Progenitor cell of endocrine pancreas (in vitro differentiated cells): ENCODE results near the gene DLGAP4. TPM values are rescaled to one million over a fixed set of nuclear protein-coding genes. Genes with fewer than 3 reads are reported as not detected.
A peak's percentile ranks its signal among the peaks of the same experiment; 100 is the strongest.

Experiments
- DNase-seq: peaks from one replicate; pipeline ENCODE4 v3.0.0; 2021; ENCODE audit warnings: low spot score; ENCODE audit not compliant: unreplicated experiment
- H3K27ac Mint-ChIP-seq: 2 replicates; pipeline ENCODE4 v1.8.0; 2021; ENCODE audit warnings: mild to moderate bottlenecking, moderate library complexity, mixed read lengths
- H3K27me3 Mint-ChIP-seq: 2 replicates; pipeline ENCODE4 v1.8.0; 2021; ENCODE audit warnings: mixed read lengths
- H3K36me3 Mint-ChIP-seq: 2 replicates; pipeline ENCODE4 v1.8.0; 2022; ENCODE audit warnings: mixed read lengths; ENCODE audit not compliant: insufficient read depth
- H3K4me1 Mint-ChIP-seq: 2 replicates; pipeline ENCODE4 v1.8.0; 2021; ENCODE audit warnings: low read depth, mixed read lengths
- H3K4me3 Mint-ChIP-seq: 2 replicates; pipeline ENCODE4 v1.8.0; 2021; ENCODE audit warnings: low read depth, mild to moderate bottlenecking, moderate library complexity, mixed read lengths
- H3K9me3 Mint-ChIP-seq: 2 replicates; pipeline ENCODE4 v1.8.0; 2021; ENCODE audit warnings: low read depth, mixed read lengths
- total RNA-seq: library from RNA; stranded (reverse); gene quantifications from 2 replicates; pipeline ENCODE4 v1.2.1, GENCODE V29; 2021
- TF ChIP-seq, protein P1 (sequence below): fragments of 200-600 bp; sonication (generic); IDR thresholded peaks from one replicate; pipeline ENCODE4 v1.5.0; 2021; ENCODE audit warnings: antibody characterized with exemption, mild to moderate bottlenecking; ENCODE audit not compliant: unreplicated experiment

DLGAP4 gene
- total RNA-seq, 1 donor from 2014 or later: 109 TPM

DNA sequence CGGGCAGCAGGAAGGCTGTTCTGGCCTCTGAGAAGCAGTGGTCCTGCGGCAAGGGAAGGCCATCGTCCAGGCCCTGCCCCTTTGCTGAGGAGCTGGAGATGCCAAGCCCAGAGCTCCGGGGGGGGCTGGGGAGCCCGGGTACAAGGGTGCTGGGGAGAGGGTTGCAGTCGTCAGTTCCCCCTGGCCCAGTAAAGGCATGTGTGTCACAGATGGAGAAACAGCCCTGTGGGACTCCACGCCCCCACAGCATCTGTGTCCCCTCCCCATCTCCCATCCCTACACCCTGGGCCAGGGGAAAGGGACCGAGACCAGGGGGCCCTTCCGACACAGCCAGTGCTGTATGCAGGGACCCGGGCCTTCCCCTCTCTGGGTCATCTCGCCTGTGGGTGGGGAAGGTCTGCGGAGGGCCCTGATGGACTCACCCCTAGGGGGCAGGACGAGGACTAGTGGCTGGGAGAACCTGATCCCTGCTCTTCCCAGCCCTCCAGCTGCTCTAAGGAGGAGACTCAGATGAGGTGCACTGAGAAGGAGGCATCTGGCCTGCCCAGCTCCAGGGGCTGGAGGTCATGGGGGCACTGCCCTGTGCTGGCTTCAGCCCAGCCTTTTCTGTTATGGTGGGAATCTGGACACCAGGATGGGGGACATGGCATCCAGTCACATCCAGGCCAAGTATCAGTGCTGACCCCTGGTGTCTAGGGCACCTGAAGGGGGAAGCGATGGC lies 235.8 kb downstream of the DLGAP4 start:
- TF ChIP-seq, protein P1, sequence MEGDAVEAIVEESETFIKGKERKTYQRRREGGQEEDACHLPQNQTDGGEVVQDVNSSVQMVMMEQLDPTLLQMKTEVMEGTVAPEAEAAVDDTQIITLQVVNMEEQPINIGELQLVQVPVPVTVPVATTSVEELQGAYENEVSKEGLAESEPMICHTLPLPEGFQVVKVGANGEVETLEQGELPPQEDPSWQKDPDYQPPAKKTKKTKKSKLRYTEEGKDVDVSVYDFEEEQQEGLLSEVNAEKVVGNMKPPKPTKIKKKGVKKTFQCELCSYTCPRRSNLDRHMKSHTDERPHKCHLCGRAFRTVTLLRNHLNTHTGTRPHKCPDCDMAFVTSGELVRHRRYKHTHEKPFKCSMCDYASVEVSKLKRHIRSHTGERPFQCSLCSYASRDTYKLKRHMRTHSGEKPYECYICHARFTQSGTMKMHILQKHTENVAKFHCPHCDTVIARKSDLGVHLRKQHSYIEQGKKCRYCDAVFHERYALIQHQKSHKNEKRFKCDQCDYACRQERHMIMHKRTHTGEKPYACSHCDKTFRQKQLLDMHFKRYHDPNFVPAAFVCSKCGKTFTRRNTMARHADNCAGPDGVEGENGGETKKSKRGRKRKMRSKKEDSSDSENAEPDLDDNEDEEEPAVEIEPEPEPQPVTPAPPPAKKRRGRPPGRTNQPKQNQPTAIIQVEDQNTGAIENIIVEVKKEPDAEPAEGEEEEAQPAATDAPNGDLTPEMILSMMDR: peak; percentile 64
- no peak overlapping the region for H3K27ac Mint-ChIP-seq

DNA sequence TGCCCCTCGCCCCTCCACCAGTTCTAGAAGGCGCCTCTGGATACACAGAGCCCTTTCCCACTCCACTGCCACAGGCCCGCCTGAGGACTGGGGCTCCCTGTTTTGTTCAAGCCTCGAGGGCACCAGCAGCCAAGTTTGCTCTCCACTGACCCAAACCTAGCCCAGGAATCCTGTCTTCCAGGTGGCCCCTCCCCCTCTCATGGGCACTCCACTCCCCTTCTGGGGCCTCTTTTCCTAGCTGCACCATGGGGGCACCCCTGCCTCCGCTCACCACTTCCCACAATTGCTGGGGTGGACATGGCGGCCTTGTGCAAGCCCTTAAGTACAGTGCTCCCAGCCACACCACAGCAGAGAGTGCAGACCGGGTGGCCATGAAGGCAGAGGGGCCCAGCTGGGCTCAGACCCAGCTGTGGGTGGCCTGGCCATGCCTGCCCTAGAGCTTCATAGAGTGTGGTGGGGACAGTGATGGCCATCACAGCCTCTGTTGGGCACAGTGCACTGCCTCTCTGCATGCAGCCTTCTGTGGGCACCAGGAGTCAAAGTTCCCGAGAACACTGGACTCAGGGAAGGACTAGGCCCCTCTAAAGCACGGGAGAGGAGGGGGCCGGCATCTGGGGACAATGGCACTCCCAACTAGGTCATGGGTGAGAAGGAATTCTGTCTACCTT lies 236.5 kb downstream of the DLGAP4 start:
- no peak for DNase-seq
- Mint-ChIP-seq H3K4me3 (no peak overlapping the region), H3K4me1 (peaks cover 9% of the 10 kb centered on the region), H3K9me3 (no peaks in the 10 kb centered on the region), H3K27me3 (peaks cover 10% of the 10 kb centered on the region), H3K36me3 (no peaks in the 10 kb centered on the region), H3K27ac (no peak overlapping the region)
- TF ChIP-seq, protein P1: no peak

More for the DNA sequence above, 235.8 kb downstream of the DLGAP4 start:
- no peaks in the 10 kb centered on the region for H3K9me3 Mint-ChIP-seq
- H3K4me1 Mint-ChIP-seq: peaks cover 9% of the 10 kb centered on the region
- H3K36me3 Mint-ChIP-seq: no peaks in the 10 kb centered on the region
- peaks cover 10% of the 10 kb centered on the region for H3K27me3 Mint-ChIP-seq
- peak; percentile 30 for DNase-seq
- peak overlapping the region; percentile 61 for H3K4me3 Mint-ChIP-seq

GRCh38 chr20:36543184-36544133 lies 237.3 kb downstream of the DLGAP4 start:
- peaks cover 9% of the 10 kb centered on the region for H3K4me1 Mint-ChIP-seq
- H3K27me3 Mint-ChIP-seq: peaks cover 10% of the 10 kb centered on the region
- DNase-seq: no peak
- H3K4me3 Mint-ChIP-seq: no peak overlapping the region
- no peaks in the 10 kb centered on the region for H3K9me3 Mint-ChIP-seq
- H3K27ac Mint-ChIP-seq: no peak overlapping the region
- no peaks in the 10 kb centered on the region for H3K36me3 Mint-ChIP-seq
- TF ChIP-seq, protein P1: no peak

- H3K27me3 Mint-ChIP-seq: peaks cover 8% of the 10 kb centered on the region
- H3K4me3 Mint-ChIP-seq: no peak overlapping the region
- no peak overlapping the region for H3K27ac Mint-ChIP-seq
- TF ChIP-seq, protein P1: no peak
- no peak for DNase-seq
- H3K36me3 Mint-ChIP-seq: no peaks in the 10 kb centered on the region
- no peaks in the 10 kb centered on the region for H3K9me3 Mint-ChIP-seq
- peaks cover 8% of the 10 kb centered on the region for H3K4me1 Mint-ChIP-seq
These were observed 238.2 kb downstream of the DLGAP4 start for GRCh38 chr20:36544134-36545018.
